HepG2 (cell line): ENCODE data around the gene PCNA. TPM values are rescaled to one million over a fixed set of nuclear protein-coding genes. Genes with fewer than 3 reads are reported as not detected.
A peak's percentile ranks its signal among the peaks of the same experiment; 100 is the strongest.

ENCODE experiments used
- ARID5B ChIP-seq: IDR thresholded peaks from 2 replicates; pipeline ENCODE4 v1.4.0; 2020; ENCODE audit warnings: mild to moderate bottlenecking, missing genetic modification reagents
- ATF2 ChIP-seq: sonication (generic); formaldehyde crosslinking; IDR thresholded peaks from 2 replicates; pipeline ENCODE4 v1.4.0; 2020; ENCODE audit warnings: missing genetic modification reagents
- CENPBD1 ChIP-seq: sonication (generic); formaldehyde crosslinking; IDR thresholded peaks from 2 replicates; pipeline ENCODE4 v1.8.0; 2022; ENCODE audit warnings: missing genetic modification reagents, low read depth, mild to moderate bottlenecking, borderline replicate concordance
- CENPT ChIP-seq: sonication (generic); formaldehyde crosslinking; IDR thresholded peaks from 2 replicates; pipeline ENCODE4 v1.8.0; 2022; ENCODE audit warnings: low read depth, mild to moderate bottlenecking, moderate library complexity, missing genetic modification reagents
- FOXJ3 ChIP-seq: sonication (generic); formaldehyde crosslinking; IDR thresholded peaks from 2 replicates; pipeline ENCODE4 v1.4.0; 2020; ENCODE audit warnings: missing genetic modification reagents, mild to moderate bottlenecking, borderline replicate concordance
- FOXO1 ChIP-seq: sonication (generic); formaldehyde crosslinking; IDR thresholded peaks from 2 replicates; pipeline ENCODE4 v1.4.0; 2020; ENCODE audit warnings: missing genetic modification reagents
- GMEB2 ChIP-seq: IDR thresholded peaks from 2 replicates; pipeline ENCODE4 v1.6.1; 2016; ENCODE audit warnings: missing biosample characterization, missing genetic modification reagents, low read depth
- GPN1 ChIP-seq: sonication (generic); formaldehyde crosslinking; IDR thresholded peaks from 2 replicates; pipeline ENCODE4 v1.5.1; 2020; ENCODE audit warnings: missing genetic modification reagents, borderline replicate concordance
- JDP2 ChIP-seq: sonication (generic); formaldehyde crosslinking; IDR thresholded peaks from 2 replicates; pipeline ENCODE4 v1.8.1; 2022; ENCODE audit warnings: missing genetic modification reagents, borderline replicate concordance
- KDM6A ChIP-seq: IDR thresholded peaks from 2 replicates; pipeline ENCODE4 v1.6.1; 2016; ENCODE audit warnings: low read depth
- MAZ ChIP-seq, 2 experiments: sonication (generic) in 1 of 2; formaldehyde crosslinking in 1 of 2; IDR thresholded peaks; 2 replicates each; pipeline versions ENCODE4 v1.5.0 to v1.6.1; 2012 to 2020; ENCODE audit warnings: low read depth in 2 of 2, mild to moderate bottlenecking in 2 of 2, borderline replicate concordance in 1 of 2, improper control_type of control experiment in 1 of 2, low read length in 1 of 2, missing genetic modification reagents in 1 of 2, moderate library complexity in 1 of 2
- PHB2 ChIP-seq: fragments of 450-650 bp; IDR thresholded peaks from 2 replicates; pipeline ENCODE4 v1.6.1; 2018; ENCODE audit not compliant: partially characterized antibody
- THYN1 ChIP-seq: sonication (generic); formaldehyde crosslinking; IDR thresholded peaks from 2 replicates; pipeline ENCODE4 v1.8.1; 2023; ENCODE audit warnings: low read depth, mild to moderate bottlenecking, moderate library complexity, missing genetic modification reagents, borderline replicate concordance
- YY1 ChIP-seq: IDR thresholded peaks from 2 replicates; pipeline ENCODE4 v1.6.1; 2011; ENCODE audit warnings: low read length, low read depth, moderate library complexity, mild to moderate bottlenecking; ENCODE audit not compliant: insufficient read depth, insufficient replicate concordance
- ZFP91 ChIP-seq: sonication (generic); formaldehyde crosslinking; IDR thresholded peaks from 2 replicates; pipeline ENCODE4 v1.9.0; 2022; ENCODE audit warnings: missing genetic modification reagents, mild to moderate bottlenecking, borderline replicate concordance
- ZMAT3 ChIP-seq: sonication (generic); formaldehyde crosslinking; conservative IDR thresholded peaks from 2 replicates; pipeline ENCODE4 v1.7.0; 2021; ENCODE audit warnings: missing genetic modification reagents
- ZNF446 ChIP-seq: sonication (generic); formaldehyde crosslinking; IDR thresholded peaks from 2 replicates; pipeline ENCODE4 v1.5.0; 2020; ENCODE audit warnings: mild to moderate bottlenecking, missing genetic modification reagents
- ZNF530 ChIP-seq: sonication (generic); formaldehyde crosslinking; IDR thresholded peaks from 2 replicates; pipeline ENCODE4 v1.5.0; 2020; ENCODE audit warnings: low read depth, mild to moderate bottlenecking, missing genetic modification reagents
- ZNF616 ChIP-seq: sonication (generic); formaldehyde crosslinking; IDR thresholded peaks from 2 replicates; pipeline ENCODE4 v1.5.0; 2020; ENCODE audit warnings: low read depth, mild to moderate bottlenecking, missing genetic modification reagents
- polyA plus RNA-seq, 8 experiments: library from polyadenylated mRNA; depleted of rRNA in 3 of 8; stranded (reverse) in 7 of 8; unstranded in 1 of 8; fragments of >200 nt; fragmentation: Illumina TruSeq in 4 of 8; extraction: Trizol in 4 of 8; gene quantifications; 2 replicates each; pipeline versions ENCODE4 v1.2.1 to v1.2.3, GENCODE V29; 2011 to 2016; ENCODE audit warnings: low read depth in 4 of 8, missing spikeins in 1 of 8, mixed read lengths in 1 of 8; ENCODE audit not compliant: insufficient read depth in 1 of 8
- total RNA-seq, 5 experiments: library from RNA; depleted of rRNA; stranded (reverse); fragments of >200 nt; fragmentation: Illumina TruSeq; extraction: Trizol; gene quantifications; 2 replicates each; pipeline ENCODE4 v1.2.3, GENCODE V29; 2016; ENCODE audit warnings: low read depth in 1 of 5

The PCNA gene
- total and polyA plus RNA-seq, 2 of the 13 experiments (the other 11 are each of a cell fraction or from before 2014, with no cell fraction given) = 229 to 655 TPM

- TF ChIP-seq ARID5B (CRISPR knock-in tag) (no peak), FOXJ3 (CRISPR knock-in tag) (no peak), CENPT (no peak), JDP2 (CRISPR knock-in tag) (no peak), MAZ (IDR thresholded peaks at IDR 0.05; ENCODE audit: borderline replicate concordance, low read depth, low read length) (no peak), MAZ (CRISPR knock-in tag; IDR thresholded peaks at IDR 0.05; ENCODE audit: low read depth) (no peak), YY1 (no peak), ZNF616 (CRISPR knock-in tag) (0 out of 2 replicates have a peak, but pooled peaks have one; percentile 20), ATF2 (CRISPR knock-in tag) (no peak), THYN1 (CRISPR knock-in tag) (no peak), ZNF530 (no peak), ZMAT3 (no peak), FOXO1 (CRISPR knock-in tag) (peak; percentile 30; the same call in 1 of the 2 replicates), ZFP91 (CRISPR knock-in tag) (peak; percentile 39; the same call in 1 of the 2 replicates), KDM6A (CRISPR knock-in tag) (no peak), GPN1 (CRISPR knock-in tag) (no peak), ZNF446 (CRISPR knock-in tag) (no peak), GMEB2 (CRISPR knock-in tag) (no peak), PHB2 (no peak), CENPBD1 (CRISPR knock-in tag) (no peak)
Observed at GRCh38 chr20:5072756-5073659, 46.8 kb downstream of the PCNA start (continued).
